ENCODE data around the gene RAB11FIP4.

DNA sequence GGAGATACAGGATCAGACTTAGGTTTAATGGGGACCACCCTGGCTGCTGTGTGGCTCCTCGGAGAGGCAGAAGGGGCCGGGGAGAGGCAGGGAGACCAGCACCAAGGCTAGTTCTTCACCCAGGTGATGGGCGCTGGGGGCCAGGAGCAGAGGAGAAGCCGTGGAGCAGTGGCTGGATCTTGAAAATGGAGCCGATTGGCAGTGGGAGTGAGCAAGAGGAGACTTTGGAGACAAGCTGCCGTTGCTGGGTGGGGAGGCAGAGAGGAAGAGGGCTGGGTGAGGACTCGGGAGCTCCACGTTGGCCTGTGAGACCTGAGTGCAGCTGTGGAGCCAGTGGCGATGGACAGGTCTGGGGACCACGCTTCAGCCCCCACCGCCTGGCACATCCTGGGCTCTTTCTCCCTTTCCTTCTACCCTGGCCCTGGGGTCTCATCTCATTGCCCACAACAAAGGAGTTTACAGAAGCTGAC is 9.0 kb downstream of the RAB11FIP4 start:
- TF ChIP-seq POLR2A (IDR thresholded peaks at IDR 0.05; ENCODE audit: extremely low read depth, insufficient read length) (no peak), MYC (IDR thresholded peaks at IDR 0.05; ENCODE audit: low read depth, low read length) (no peak)
- TF ChIP-seq, protein P1, sequence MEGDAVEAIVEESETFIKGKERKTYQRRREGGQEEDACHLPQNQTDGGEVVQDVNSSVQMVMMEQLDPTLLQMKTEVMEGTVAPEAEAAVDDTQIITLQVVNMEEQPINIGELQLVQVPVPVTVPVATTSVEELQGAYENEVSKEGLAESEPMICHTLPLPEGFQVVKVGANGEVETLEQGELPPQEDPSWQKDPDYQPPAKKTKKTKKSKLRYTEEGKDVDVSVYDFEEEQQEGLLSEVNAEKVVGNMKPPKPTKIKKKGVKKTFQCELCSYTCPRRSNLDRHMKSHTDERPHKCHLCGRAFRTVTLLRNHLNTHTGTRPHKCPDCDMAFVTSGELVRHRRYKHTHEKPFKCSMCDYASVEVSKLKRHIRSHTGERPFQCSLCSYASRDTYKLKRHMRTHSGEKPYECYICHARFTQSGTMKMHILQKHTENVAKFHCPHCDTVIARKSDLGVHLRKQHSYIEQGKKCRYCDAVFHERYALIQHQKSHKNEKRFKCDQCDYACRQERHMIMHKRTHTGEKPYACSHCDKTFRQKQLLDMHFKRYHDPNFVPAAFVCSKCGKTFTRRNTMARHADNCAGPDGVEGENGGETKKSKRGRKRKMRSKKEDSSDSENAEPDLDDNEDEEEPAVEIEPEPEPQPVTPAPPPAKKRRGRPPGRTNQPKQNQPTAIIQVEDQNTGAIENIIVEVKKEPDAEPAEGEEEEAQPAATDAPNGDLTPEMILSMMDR (IDR thresholded peaks at IDR 0.05; ENCODE audit: low read depth, low read length), result no peak
- TF ChIP-seq, protein P2, sequence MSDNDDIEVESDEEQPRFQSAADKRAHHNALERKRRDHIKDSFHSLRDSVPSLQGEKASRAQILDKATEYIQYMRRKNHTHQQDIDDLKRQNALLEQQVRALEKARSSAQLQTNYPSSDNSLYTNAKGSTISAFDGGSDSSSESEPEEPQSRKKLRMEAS (IDR thresholded peaks at IDR 0.05; ENCODE audit: low read depth, low read length), result no peak

Data from NB4 (cell line).